HEK293 (cell line): ENCODE data around the gene CLCNKA.

Source experiments
- CTCF ChIA-PET: fragments of 350-600 bp; formaldehyde crosslinking; extraction: SDS; loops from one replicate; lab custom pipeline; 2021; ENCODE audit warnings: antibody characterized with exemption; lab: Yijun Ruan, JAX
- POLR2A ChIA-PET: fragments of 300-600 bp; formaldehyde crosslinking; extraction: SDS; loops from one replicate; lab custom pipeline; 2020; ENCODE audit warnings: antibody characterized with exemption, inconsistent platforms; lab: Yijun Ruan, JAX
- H3K27ac ChIP-seq: fragments of 200-500 bp; sonication (Bioruptor generic); 2 replicates; pipeline ENCODE4 v1.5.1; 2014; ENCODE audit warnings: low read depth, low read length, control low read depth, inconsistent platforms; ENCODE audit errors: extremely low read depth
- H3K36me3 ChIP-seq, 2 experiments: fragments of 200-500 bp in 1 of 2; sonication (Bioruptor generic) in 1 of 2; 1 replicate in 1 of 2; 2 replicates in 1 of 2; pipeline ENCODE4 v1.5.1; 2014 to 2017; ENCODE audit warnings: inconsistent platforms in 2 of 2, low read length in 2 of 2; ENCODE audit not compliant: control insufficient read depth in 2 of 2, insufficient read depth in 1 of 2
- H3K4me1 ChIP-seq: fragments of 200-500 bp; sonication (Bioruptor generic); 2 replicates; pipeline ENCODE4 v1.5.1; 2014; ENCODE audit warnings: mild to moderate bottlenecking, low read length, inconsistent platforms; ENCODE audit not compliant: control insufficient read depth, insufficient read depth
- H3K4me3 ChIP-seq: 2 replicates; pipeline ENCODE4 v1.5.1; 2011; ENCODE audit warnings: low read depth, mild to moderate bottlenecking, control low read depth, low read length, moderate library complexity
- H3K9me3 ChIP-seq: fragments of 200-500 bp; sonication (Bioruptor generic); 2 replicates; pipeline ENCODE4 v1.5.1; 2014; ENCODE audit warnings: low read depth, low read length, inconsistent platforms; ENCODE audit not compliant: control insufficient read depth, insufficient read depth
- EGR2 ChIP-seq: fragments of 450-650 bp; formaldehyde crosslinking; IDR thresholded peaks from 2 replicates; pipeline ENCODE4 v1.5.1; 2016; ENCODE audit warnings: low read depth, missing biosample characterization, missing genetic modification characterization
- GLIS1 ChIP-seq: fragments of 450-650 bp; formaldehyde crosslinking; IDR thresholded peaks from 2 replicates; pipeline ENCODE4 v1.5.1; 2016; ENCODE audit warnings: missing biosample characterization, missing genetic modification characterization
- KLF1 ChIP-seq: fragments of 450-650 bp; formaldehyde crosslinking; IDR thresholded peaks from 2 replicates; pipeline ENCODE4 v1.5.1; 2016; ENCODE audit warnings: missing biosample characterization, missing genetic modification characterization
- KLF16 ChIP-seq: fragments of 450-650 bp; formaldehyde crosslinking; IDR thresholded peaks from 2 replicates; pipeline ENCODE4 v1.5.1; 2017; ENCODE audit warnings: missing biosample characterization, missing genetic modification characterization
- KLF7 ChIP-seq: fragments of 450-650 bp; formaldehyde crosslinking; IDR thresholded peaks from 2 replicates; pipeline ENCODE4 v1.5.1; 2016; ENCODE audit warnings: missing biosample characterization, missing genetic modification characterization, borderline replicate concordance
- KLF8 ChIP-seq: fragments of 450-650 bp; formaldehyde crosslinking; IDR thresholded peaks from 2 replicates; pipeline ENCODE4 v1.5.1; 2016; ENCODE audit warnings: missing biosample characterization, missing genetic modification characterization
- KLF9 ChIP-seq: fragments of 450-650 bp; formaldehyde crosslinking; IDR thresholded peaks from 2 replicates; pipeline ENCODE4 v1.5.1; 2016; ENCODE audit warnings: missing biosample characterization, missing genetic modification characterization, low read depth
- MYNN ChIP-seq: fragments of 450-650 bp; formaldehyde crosslinking; IDR thresholded peaks from 2 replicates; pipeline ENCODE4 v1.5.1; 2016; ENCODE audit warnings: missing biosample characterization, missing genetic modification characterization, borderline replicate concordance
- SP2 ChIP-seq: fragments of 450-650 bp; formaldehyde crosslinking; IDR thresholded peaks from 2 replicates; pipeline ENCODE4 v1.5.1; 2016; ENCODE audit warnings: missing biosample characterization, missing genetic modification characterization
- ZEB2 ChIP-seq: fragments of 450-650 bp; formaldehyde crosslinking; IDR thresholded peaks from 2 replicates; pipeline ENCODE4 v1.5.1; 2016; ENCODE audit warnings: missing biosample characterization, missing genetic modification characterization
- ZFP37 ChIP-seq: fragments of 450-650 bp; formaldehyde crosslinking; IDR thresholded peaks from 2 replicates; pipeline ENCODE4 v1.5.1; 2016; ENCODE audit warnings: missing biosample characterization, missing genetic modification characterization
- ZNF114 ChIP-seq: fragments of 450-650 bp; formaldehyde crosslinking; IDR thresholded peaks from 2 replicates; pipeline ENCODE4 v1.5.0; 2017; ENCODE audit warnings: missing biosample characterization, missing genetic modification characterization
- ZNF146 ChIP-seq: fragments of 450-650 bp; formaldehyde crosslinking; IDR thresholded peaks from 2 replicates; pipeline ENCODE4 v1.5.1; 2016; ENCODE audit warnings: missing biosample characterization, missing genetic modification characterization
- ZNF2 ChIP-seq: fragments of 450-650 bp; formaldehyde crosslinking; IDR thresholded peaks from 2 replicates; pipeline ENCODE4 v1.5.1; 2016; ENCODE audit warnings: missing biosample characterization, missing genetic modification characterization
- ZNF211 ChIP-seq: fragments of 450-650 bp; formaldehyde crosslinking; IDR thresholded peaks from 2 replicates; pipeline ENCODE4 v1.5.1; 2016; ENCODE audit warnings: low read depth, missing biosample characterization, missing genetic modification characterization
- ZNF214 ChIP-seq: fragments of 450-650 bp; formaldehyde crosslinking; IDR thresholded peaks from 2 replicates; pipeline ENCODE4 v1.5.1; 2017; ENCODE audit warnings: missing biosample characterization, mild to moderate bottlenecking, missing genetic modification characterization, borderline replicate concordance
- ZNF354C ChIP-seq: fragments of 450-650 bp; formaldehyde crosslinking; IDR thresholded peaks from 2 replicates; pipeline ENCODE4 v1.5.1; 2016; ENCODE audit warnings: missing biosample characterization, missing genetic modification characterization, low read depth, borderline replicate concordance
- ZNF391 ChIP-seq: fragments of 450-650 bp; formaldehyde crosslinking; IDR thresholded peaks from 2 replicates; pipeline ENCODE4 v1.5.1; 2016; ENCODE audit warnings: low read depth, missing biosample characterization, missing genetic modification characterization, borderline replicate concordance
- ZNF514 ChIP-seq: fragments of 450-650 bp; formaldehyde crosslinking; IDR thresholded peaks from 2 replicates; pipeline ENCODE4 v1.5.1; 2016; ENCODE audit warnings: missing biosample characterization, missing genetic modification characterization
- ZNF600 ChIP-seq: fragments of 450-650 bp; formaldehyde crosslinking; IDR thresholded peaks from 2 replicates; pipeline ENCODE4 v1.5.1; 2016; ENCODE audit warnings: missing biosample characterization, missing genetic modification characterization
- ZSCAN30 ChIP-seq: fragments of 450-650 bp; IDR thresholded peaks from 2 replicates; pipeline ENCODE4 v1.5.1; 2018; ENCODE audit warnings: missing biosample characterization, mild to moderate bottlenecking, missing genetic modification characterization, moderate library complexity
- TF ChIP-seq, protein P1 (sequence below): fragments of 450-650 bp; formaldehyde crosslinking; IDR thresholded peaks from 2 replicates; pipeline ENCODE4 v1.5.1; 2016; ENCODE audit warnings: missing biosample characterization, missing genetic modification characterization
- TF ChIP-seq, protein P2 (sequence below): fragments of 450-650 bp; formaldehyde crosslinking; IDR thresholded peaks from 2 replicates; pipeline ENCODE4 v1.5.1; 2016; ENCODE audit warnings: missing biosample characterization, missing genetic modification characterization
- TF ChIP-seq, protein P3 (sequence below): fragments of 450-650 bp; formaldehyde crosslinking; IDR thresholded peaks from 2 replicates; pipeline ENCODE4 v1.5.1; 2016; ENCODE audit warnings: missing biosample characterization, missing genetic modification characterization
- TF ChIP-seq, protein P4 (sequence below): fragments of 450-650 bp; formaldehyde crosslinking; IDR thresholded peaks from 2 replicates; pipeline ENCODE4; 2016; ENCODE audit warnings: missing biosample characterization, missing genetic modification characterization
- TF ChIP-seq, protein P5 (sequence below): fragments of 450-650 bp; formaldehyde crosslinking; IDR thresholded peaks from 2 replicates; pipeline ENCODE4 v1.5.1; 2017; ENCODE audit warnings: missing biosample characterization, missing genetic modification characterization
- TF ChIP-seq, protein P6 (sequence below): fragments of 450-650 bp; formaldehyde crosslinking; IDR thresholded peaks from 2 replicates; pipeline ENCODE4 v1.5.1; 2016; ENCODE audit warnings: missing biosample characterization, missing genetic modification characterization

Gene CLCNKA

DNA sequence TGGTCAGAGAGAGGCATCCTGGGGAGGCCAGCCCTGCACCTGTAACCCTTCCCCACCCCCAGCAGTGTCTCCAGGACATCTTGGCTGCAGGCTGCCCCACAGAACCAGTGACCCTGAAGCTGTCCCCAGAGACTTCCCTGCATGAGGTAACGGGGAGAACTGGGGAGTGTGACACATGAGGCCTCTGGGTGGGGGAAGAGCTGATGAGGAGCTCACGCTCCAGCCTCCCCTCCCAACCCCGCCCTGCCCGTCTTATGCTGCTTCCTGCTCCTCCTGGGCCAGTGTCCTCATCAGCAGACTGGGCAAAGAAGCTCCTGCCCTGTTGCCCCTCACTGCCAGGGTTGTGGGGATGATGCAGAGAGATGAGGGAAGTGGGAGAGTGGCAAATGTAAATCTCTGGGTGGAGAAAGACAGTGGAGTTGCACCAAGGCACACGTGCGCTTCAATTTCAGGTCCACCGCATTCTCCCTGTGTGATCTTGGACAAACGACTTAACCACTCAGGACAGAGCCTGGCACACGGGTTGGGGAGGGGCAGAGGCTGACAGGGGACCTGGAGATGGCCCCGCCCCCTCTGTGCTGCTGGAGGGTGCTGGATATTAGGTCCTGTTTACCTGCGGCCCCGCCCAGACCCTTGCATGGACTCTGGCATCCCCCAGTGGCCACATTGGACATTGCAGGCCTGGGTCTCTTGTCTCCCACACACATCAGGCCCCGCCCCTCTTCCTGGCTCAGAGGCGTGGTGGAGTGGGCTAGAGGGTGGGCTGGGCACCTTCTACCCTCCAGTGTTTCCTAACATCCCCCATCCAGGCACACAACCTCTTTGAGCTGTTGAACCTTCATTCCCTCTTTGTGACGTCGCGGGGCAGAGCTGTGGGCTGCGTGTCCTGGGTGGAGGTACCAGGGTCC lies 34.0 kb downstream of the CLCNKA start:
- POLR2A ChIA-PET = interaction anchor here (0.6 kb wide), 1 partner anchor 80 kb away, joined by 3 read pairs; no protein-coding TSS in a partner anchor
- CTCF ChIA-PET = interaction anchor here (0.6 to 5.3 kb wide), 9 partner anchors 9 to 308 kb away, joined by 3 to 47 read pairs (median 5); partner anchors contain the start of gene FAM131C
- TF ChIP-seq ZNF600 (tag by site-specific recombination) (peak; percentile 69), ZNF214 (tag by site-specific recombination) (no peak), ZNF114 (no peak), GLIS1 (tag by site-specific recombination) (peak; percentile 74), ZSCAN30 (tag by site-specific recombination) (peak; percentile 82), ZNF2 (tag by site-specific recombination) (0 out of 2 replicates have a peak, but pooled peaks have one; percentile 35), ZFP37 (tag by site-specific recombination) (peak; percentile 32; the same call in 1 of the 2 replicates), KLF7 (tag by site-specific recombination) (peak; percentile 77; the same call in 1 of the 2 replicates), ZEB2 (tag by site-specific recombination) (peak; percentile 70), ZNF211 (tag by site-specific recombination) (no peak), ZNF146 (tag by site-specific recombination) (no peak), KLF8 (tag by site-specific recombination) (peak; percentile 84; the same call in 1 of the 2 replicates), KLF16 (peak; percentile 49; the same call in 1 of the 2 replicates), ZNF514 (tag by site-specific recombination) (no peak), ZNF391 (tag by site-specific recombination) (peak; percentile 64; the same call in 1 of the 2 replicates), SP2 (tag by site-specific recombination) (peak; percentile 35; the same call in 1 of the 2 replicates), ZNF354C (tag by site-specific recombination) (no peak), EGR2 (tag by site-specific recombination) (peak; percentile 84), KLF1 (peak; percentile 49), KLF9 (peak; percentile 90), MYNN (tag by site-specific recombination) (no peak)
- TF ChIP-seq, protein P1, sequence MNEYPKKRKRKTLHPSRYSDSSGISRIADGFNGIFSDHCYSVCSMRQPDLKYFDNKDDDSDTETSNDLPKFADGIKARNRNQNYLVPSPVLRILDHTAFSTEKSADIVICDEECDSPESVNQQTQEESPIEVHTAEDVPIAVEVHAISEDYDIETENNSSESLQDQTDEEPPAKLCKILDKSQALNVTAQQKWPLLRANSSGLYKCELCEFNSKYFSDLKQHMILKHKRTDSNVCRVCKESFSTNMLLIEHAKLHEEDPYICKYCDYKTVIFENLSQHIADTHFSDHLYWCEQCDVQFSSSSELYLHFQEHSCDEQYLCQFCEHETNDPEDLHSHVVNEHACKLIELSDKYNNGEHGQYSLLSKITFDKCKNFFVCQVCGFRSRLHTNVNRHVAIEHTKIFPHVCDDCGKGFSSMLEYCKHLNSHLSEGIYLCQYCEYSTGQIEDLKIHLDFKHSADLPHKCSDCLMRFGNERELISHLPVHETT (tag by site-specific recombination) = 0 out of 2 replicates have a peak, but pooled peaks have one; percentile 17
- TF ChIP-seq, protein P2, sequence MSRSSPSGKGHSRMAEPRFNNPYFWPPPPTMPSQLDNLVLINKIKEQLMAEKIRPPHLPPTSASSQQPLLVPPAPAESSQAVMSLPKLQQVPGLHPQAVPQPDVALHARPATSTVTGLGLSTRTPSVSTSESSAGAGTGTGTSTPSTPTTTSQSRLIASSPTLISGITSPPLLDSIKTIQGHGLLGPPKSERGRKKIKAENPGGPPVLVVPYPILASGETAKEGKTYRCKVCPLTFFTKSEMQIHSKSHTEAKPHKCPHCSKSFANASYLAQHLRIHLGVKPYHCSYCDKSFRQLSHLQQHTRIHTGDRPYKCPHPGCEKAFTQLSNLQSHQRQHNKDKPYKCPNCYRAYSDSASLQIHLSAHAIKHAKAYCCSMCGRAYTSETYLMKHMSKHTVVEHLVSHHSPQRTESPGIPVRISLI (tag by site-specific recombination) = no peak
- TF ChIP-seq, protein P3, sequence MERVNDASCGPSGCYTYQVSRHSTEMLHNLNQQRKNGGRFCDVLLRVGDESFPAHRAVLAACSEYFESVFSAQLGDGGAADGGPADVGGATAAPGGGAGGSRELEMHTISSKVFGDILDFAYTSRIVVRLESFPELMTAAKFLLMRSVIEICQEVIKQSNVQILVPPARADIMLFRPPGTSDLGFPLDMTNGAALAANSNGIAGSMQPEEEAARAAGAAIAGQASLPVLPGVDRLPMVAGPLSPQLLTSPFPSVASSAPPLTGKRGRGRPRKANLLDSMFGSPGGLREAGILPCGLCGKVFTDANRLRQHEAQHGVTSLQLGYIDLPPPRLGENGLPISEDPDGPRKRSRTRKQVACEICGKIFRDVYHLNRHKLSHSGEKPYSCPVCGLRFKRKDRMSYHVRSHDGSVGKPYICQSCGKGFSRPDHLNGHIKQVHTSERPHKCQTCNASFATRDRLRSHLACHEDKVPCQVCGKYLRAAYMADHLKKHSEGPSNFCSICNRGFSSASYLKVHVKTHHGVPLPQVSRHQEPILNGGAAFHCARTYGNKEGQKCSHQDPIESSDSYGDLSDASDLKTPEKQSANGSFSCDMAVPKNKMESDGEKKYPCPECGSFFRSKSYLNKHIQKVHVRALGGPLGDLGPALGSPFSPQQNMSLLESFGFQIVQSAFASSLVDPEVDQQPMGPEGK (tag by site-specific recombination) = peak; percentile 66
- TF ChIP-seq, protein P4, sequence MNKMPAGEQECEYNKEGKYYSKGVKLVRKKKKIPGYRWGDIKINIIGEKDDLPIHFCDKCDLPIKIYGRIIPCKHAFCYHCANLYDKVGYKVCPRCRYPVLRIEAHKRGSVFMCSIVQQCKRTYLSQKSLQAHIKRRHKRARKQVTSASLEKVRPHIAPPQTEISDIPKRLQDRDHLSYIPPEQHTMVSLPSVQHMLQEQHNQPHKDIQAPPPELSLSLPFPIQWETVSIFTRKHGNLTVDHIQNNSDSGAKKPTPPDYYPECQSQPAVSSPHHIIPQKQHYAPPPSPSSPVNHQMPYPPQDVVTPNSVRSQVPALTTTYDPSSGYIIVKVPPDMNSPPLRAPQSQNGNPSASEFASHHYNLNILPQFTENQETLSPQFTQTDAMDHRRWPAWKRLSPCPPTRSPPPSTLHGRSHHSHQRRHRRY (tag by site-specific recombination) = no peak
- TF ChIP-seq, protein P5, sequence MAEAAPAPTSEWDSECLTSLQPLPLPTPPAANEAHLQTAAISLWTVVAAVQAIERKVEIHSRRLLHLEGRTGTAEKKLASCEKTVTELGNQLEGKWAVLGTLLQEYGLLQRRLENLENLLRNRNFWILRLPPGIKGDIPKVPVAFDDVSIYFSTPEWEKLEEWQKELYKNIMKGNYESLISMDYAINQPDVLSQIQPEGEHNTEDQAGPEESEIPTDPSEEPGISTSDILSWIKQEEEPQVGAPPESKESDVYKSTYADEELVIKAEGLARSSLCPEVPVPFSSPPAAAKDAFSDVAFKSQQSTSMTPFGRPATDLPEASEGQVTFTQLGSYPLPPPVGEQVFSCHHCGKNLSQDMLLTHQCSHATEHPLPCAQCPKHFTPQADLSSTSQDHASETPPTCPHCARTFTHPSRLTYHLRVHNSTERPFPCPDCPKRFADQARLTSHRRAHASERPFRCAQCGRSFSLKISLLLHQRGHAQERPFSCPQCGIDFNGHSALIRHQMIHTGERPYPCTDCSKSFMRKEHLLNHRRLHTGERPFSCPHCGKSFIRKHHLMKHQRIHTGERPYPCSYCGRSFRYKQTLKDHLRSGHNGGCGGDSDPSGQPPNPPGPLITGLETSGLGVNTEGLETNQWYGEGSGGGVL (tag by site-specific recombination) = peak; percentile 60
- TF ChIP-seq, protein P6, sequence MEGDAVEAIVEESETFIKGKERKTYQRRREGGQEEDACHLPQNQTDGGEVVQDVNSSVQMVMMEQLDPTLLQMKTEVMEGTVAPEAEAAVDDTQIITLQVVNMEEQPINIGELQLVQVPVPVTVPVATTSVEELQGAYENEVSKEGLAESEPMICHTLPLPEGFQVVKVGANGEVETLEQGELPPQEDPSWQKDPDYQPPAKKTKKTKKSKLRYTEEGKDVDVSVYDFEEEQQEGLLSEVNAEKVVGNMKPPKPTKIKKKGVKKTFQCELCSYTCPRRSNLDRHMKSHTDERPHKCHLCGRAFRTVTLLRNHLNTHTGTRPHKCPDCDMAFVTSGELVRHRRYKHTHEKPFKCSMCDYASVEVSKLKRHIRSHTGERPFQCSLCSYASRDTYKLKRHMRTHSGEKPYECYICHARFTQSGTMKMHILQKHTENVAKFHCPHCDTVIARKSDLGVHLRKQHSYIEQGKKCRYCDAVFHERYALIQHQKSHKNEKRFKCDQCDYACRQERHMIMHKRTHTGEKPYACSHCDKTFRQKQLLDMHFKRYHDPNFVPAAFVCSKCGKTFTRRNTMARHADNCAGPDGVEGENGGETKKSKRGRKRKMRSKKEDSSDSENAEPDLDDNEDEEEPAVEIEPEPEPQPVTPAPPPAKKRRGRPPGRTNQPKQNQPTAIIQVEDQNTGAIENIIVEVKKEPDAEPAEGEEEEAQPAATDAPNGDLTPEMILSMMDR (tag by site-specific recombination) = peak; percentile 90

More for the DNA sequence above, 34.0 kb downstream of the CLCNKA start:
- H3K36me3 ChIP-seq = no peaks in the 10 kb centered on the region
- no peak overlapping the region for H3K27ac ChIP-seq
- no peaks in the 10 kb centered on the region for H3K4me1 ChIP-seq
- no peaks in the 10 kb centered on the region for H3K9me3 ChIP-seq
- H3K4me3 ChIP-seq = no peak overlapping the region
